A673 (cell line): ENCODE data around the gene DNAJC19. TPM values are rescaled to one million over a fixed set of nuclear protein-coding genes. Genes with fewer than 3 reads are reported as not detected.
A peak's percentile ranks its signal among the peaks of the same experiment; 100 is the strongest.

Experiments
- Bru-seq: library from RNA; stranded (reverse); fragments of 400-500 nt; gene quantifications from one replicate; lab custom pipeline; 2021; lab: Mats Ljungman, UMichigan
- BruChase-seq, 2 experiments: library from RNA; stranded (reverse); fragments of 400-500 nt; gene quantifications; one replicate each; lab custom pipeline; 2021; lab: Mats Ljungman, UMichigan
- BruUV-seq: library from RNA; stranded (reverse); fragments of 400-500 nt; replicated peaks from 2 replicates; lab custom pipeline; 2021; lab: Mats Ljungman, UMichigan
- CTCF ChIA-PET: fragments of 300-600 bp; sonication (Branson Sonifier 250); formaldehyde crosslinking; loops from one replicate; lab custom pipeline; 2022; ENCODE audit warnings: antibody characterized with exemption; lab: Charles Lee
- POLR2A ChIA-PET: fragments of 300-600 bp; sonication (Branson Sonifier 250); formaldehyde crosslinking; loops from one replicate; lab custom pipeline; 2022; ENCODE audit warnings: antibody characterized with exemption; ENCODE audit not compliant: low non-redundant PET; lab: Charles Lee
- DNase-seq: peaks from one replicate; pipeline ENCODE4 v3.0.0-alpha.2; 2015; ENCODE audit warnings: low spot score
- H3K27ac ChIP-seq: fragments of 200-600 bp; sonication (generic); 2 replicates; pipeline ENCODE4 v1.5.1; 2016; ENCODE audit warnings: mixed run types, low read depth, mild to moderate bottlenecking, mixed read lengths, antibody characterized with exemption, low read length; ENCODE audit not compliant: poor library complexity, severe bottlenecking
- H3K27me3 ChIP-seq: fragments of 200-600 bp; sonication (generic); replicated peaks from 2 replicates; pipeline ENCODE4 v1.6.1; 2017; ENCODE audit warnings: mixed run types, low read depth, mild to moderate bottlenecking, mixed read lengths, antibody characterized with exemption, low read length; ENCODE audit not compliant: insufficient read depth, poor library complexity
- H3K36me3 ChIP-seq: fragments of 200-600 bp; sonication (generic); 2 replicates; pipeline ENCODE4 v1.6.1; 2016; ENCODE audit warnings: mixed run types, mild to moderate bottlenecking, mixed read lengths, antibody characterized with exemption, low read length; ENCODE audit not compliant: insufficient read depth, poor library complexity, severe bottlenecking
- H3K4me1 ChIP-seq: fragments of 200-600 bp; sonication (generic); 2 replicates; pipeline ENCODE4 v1.6.1; 2017; ENCODE audit warnings: mixed run types, mild to moderate bottlenecking, mixed read lengths, antibody characterized with exemption, low read length; ENCODE audit not compliant: insufficient read depth, poor library complexity, severe bottlenecking
- H3K4me3 ChIP-seq: fragments of 200-600 bp; sonication (generic); 2 replicates; pipeline ENCODE4 v1.5.1; 2016; ENCODE audit warnings: low read depth, mixed run types, mild to moderate bottlenecking, mixed read lengths, low read length; ENCODE audit not compliant: poor library complexity, severe bottlenecking
- H3K9me3 ChIP-seq: fragments of 200-600 bp; sonication (generic); 2 replicates; pipeline ENCODE4 v1.6.1; 2016; ENCODE audit warnings: mixed run types, low read depth, mild to moderate bottlenecking, mixed read lengths, antibody characterized with exemption, low read length; ENCODE audit not compliant: poor library complexity, severe bottlenecking
- EZH2 ChIP-seq: fragments of 200-600 bp; sonication (generic); IDR thresholded peaks from 2 replicates; pipeline ENCODE4 v1.6.1; 2017; ENCODE audit warnings: borderline replicate concordance, low read depth, mild to moderate bottlenecking, mixed read lengths, antibody characterized with exemption, low read length; ENCODE audit not compliant: poor library complexity, severe bottlenecking
- intact Hi-C: fragments of 100-400 bp; cut with micrococcal nuclease; formaldehyde crosslinking; loops from one replicate; pipeline ENCODE4 v1.10.0; 2022; ENCODE audit not compliant: unreplicated experiment
- long read RNA-seq: library from polyadenylated mRNA; stranded (forward); transcript quantifications from one replicate; pipeline ENCODE4 v2.0.0, GENCODE V29; 2022
- total RNA-seq: library from RNA; stranded (reverse); gene quantifications from 2 replicates; pipeline ENCODE4 v1.2.3, GENCODE V29; 2021
- TF ChIP-seq, protein P1 (sequence below): fragments of 300-800, 200-600 bp; sonication (generic); conservative IDR thresholded peaks from 2 replicates; pipeline ENCODE4 v1.5.1; 2017; ENCODE audit warnings: low read depth, mild to moderate bottlenecking, antibody characterized with exemption, low read length, moderate library complexity, mixed read lengths

Gene DNAJC19
- total RNA-seq = 51.2 and 52.1 TPM in 2 replicates
- Bru-seq, nascent RNA = percentile 81 among the genes with signal in this experiment
- BruChase-seq, experiment 1, labeled RNA remaining after a 2-hour chase = percentile 74 among the genes with signal in this experiment
- percentile 72 among the genes with signal in this experiment for BruChase-seq, experiment 2, labeled RNA remaining after a 6-hour chase
- long read RNA-seq, transcript DNAJC19-201 (6 exons, 1,454 nt) = major isoform, 49 of 71 reads
- long read RNA-seq, transcript DNAJC19-202 (5 exons, 1,239 nt) = minor isoform, 15 of 71 reads
- long read RNA-seq, partial matches to known transcripts = 0 of 71 reads
- long read RNA-seq, other reads (novel, unspliced or antisense) = 1 of 71 reads

DNA sequence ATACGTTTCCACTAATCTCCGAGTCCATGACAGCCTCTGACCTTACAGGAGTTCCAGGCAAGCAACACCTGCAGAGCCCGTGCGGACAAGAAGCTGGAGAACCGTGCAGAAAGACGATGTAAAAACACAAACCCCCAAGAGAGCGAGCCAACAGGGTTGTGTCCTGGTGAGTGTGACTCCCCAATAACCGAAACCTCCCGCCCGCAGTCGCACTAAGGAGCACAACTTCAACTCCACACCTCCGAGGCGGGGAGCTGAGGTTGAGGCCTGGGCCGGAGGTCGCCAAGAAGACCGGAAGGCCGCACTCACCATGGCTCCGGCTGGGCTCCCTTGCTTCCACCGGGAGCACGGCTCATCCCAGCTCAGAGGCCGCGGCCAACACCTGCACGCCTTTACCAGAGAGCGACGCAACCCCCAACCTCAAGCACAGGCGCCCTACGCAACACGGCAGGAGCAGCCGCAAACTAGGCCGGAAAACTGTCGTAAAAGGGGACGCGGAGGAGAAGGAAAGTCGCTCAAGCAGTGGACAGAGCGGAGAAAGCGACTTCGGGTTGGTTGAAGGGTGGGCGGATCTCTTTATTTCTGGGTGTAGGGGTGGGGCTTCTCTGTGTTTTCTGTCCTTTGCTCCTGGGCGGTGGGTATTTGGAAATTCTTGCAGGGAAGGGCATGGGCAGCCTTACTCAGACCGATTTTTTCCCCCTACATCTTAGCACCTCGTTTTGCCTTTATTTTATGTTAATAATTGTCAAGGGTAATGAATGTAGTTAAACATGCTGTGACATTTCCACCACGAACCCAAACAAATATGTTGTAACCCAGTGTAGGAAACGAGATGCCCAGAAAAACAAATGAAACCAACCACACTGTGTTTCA is at the start of gene DNAJC19:
DNAJC19 (minus strand) TSS at position 446 of the 873 bp plus-strand sequence; CDS start at position 312, 134 bp downstream.
- H3K36me3 ChIP-seq = peaks cover 7% of the 10 kb centered on the region
- intact Hi-C loops = no loop called here
- ChIA-PET POLR2A (no interaction called here), CTCF (no interaction called here)
- TF ChIP-seq EZH2 = no peak
- TF ChIP-seq, protein P1, sequence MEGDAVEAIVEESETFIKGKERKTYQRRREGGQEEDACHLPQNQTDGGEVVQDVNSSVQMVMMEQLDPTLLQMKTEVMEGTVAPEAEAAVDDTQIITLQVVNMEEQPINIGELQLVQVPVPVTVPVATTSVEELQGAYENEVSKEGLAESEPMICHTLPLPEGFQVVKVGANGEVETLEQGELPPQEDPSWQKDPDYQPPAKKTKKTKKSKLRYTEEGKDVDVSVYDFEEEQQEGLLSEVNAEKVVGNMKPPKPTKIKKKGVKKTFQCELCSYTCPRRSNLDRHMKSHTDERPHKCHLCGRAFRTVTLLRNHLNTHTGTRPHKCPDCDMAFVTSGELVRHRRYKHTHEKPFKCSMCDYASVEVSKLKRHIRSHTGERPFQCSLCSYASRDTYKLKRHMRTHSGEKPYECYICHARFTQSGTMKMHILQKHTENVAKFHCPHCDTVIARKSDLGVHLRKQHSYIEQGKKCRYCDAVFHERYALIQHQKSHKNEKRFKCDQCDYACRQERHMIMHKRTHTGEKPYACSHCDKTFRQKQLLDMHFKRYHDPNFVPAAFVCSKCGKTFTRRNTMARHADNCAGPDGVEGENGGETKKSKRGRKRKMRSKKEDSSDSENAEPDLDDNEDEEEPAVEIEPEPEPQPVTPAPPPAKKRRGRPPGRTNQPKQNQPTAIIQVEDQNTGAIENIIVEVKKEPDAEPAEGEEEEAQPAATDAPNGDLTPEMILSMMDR = no peak
- H3K27ac ChIP-seq = peak within 1 kb of the TSS; percentile 70
- H3K4me1 ChIP-seq = peaks cover 3% of the 10 kb centered on the region
- H3K9me3 ChIP-seq = no peaks in the 10 kb centered on the region
- DNase-seq = peak; percentile 97
- H3K4me3 ChIP-seq = peak within 1 kb of the TSS; percentile 69
- BruUV-seq = TSS peak; percentile 73
- H3K27me3 ChIP-seq = peaks cover 20% of the 10 kb centered on the region

DNA sequence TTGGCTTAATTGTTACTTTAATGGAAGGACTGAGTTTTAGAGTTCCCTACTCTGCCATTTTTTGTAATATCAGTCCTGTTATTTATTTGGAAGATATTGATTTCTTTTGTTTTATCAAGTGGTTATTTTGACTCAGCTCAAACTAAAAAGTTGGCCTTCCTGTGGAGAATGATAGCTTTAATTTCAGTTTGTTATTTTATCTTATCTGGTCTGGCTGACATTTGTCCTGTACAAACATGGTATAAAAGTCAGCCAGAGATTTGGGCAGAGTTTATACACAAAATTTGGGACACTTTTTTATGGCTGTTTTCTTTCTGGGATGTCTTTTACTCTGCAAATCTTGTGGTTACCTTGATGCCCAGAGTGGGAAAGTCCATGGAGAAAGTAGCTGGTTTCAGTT is 41.4 kb upstream of the DNAJC19 start:
- POLR2A ChIA-PET = no interaction called here
- no peak for TF ChIP-seq EZH2
- TF ChIP-seq, protein P1 = no peak

GRCh38 chr3:181025204-181025603 is 35.7 kb upstream of the DNAJC19 start:
- Histone ChIP-seq H3K9me3 (peaks cover 9% of the 10 kb centered on the region), H3K4me1 (no peaks in the 10 kb centered on the region), H3K36me3 (no peaks in the 10 kb centered on the region), H3K27me3 (no peaks in the 10 kb centered on the region), H3K4me3 (no peak overlapping the region), H3K27ac (no peak overlapping the region)
- intact Hi-C loops = no loop called here
- POLR2A ChIA-PET = no interaction called here
- no peak for DNase-seq
- no TSS peak for BruUV-seq
- CTCF ChIA-PET = no interaction called here
- TF ChIP-seq EZH2 = no peak
- TF ChIP-seq, protein P1 = no peak

More for the DNA sequence above, 41.4 kb upstream of the DNAJC19 start:
- H3K27ac ChIP-seq = no peak overlapping the region
- H3K36me3 ChIP-seq = no peaks in the 10 kb centered on the region
- no peaks in the 10 kb centered on the region for H3K27me3 ChIP-seq
- H3K4me1 ChIP-seq = no peaks in the 10 kb centered on the region
- H3K4me3 ChIP-seq = no peak overlapping the region
- no peaks in the 10 kb centered on the region for H3K9me3 ChIP-seq
- intact Hi-C loops = no loop called here
- BruUV-seq = no TSS peak
- no peak for DNase-seq
- CTCF ChIA-PET = no interaction called here
